Dedifferentiated amniotic fluid mesenchymal stem cell (primary cell): ENCODE measurements around the gene ITPKB.
A peak's percentile ranks its signal among the peaks of the same experiment; 100 is the strongest.
"Not testable (repeated sequence)": the region's sequence is repeated elsewhere in the genome, so short reads cannot be mapped to it uniquely, and the experiment has no call there.

ENCODE experiments used
- DNase-seq: peaks from one replicate; pipeline ENCODE4 v3.0.0-alpha.2; 2016; ENCODE audit errors: extremely low spot score

The ITPKB gene

GRCh38 chr1:226624526-226624925 lies 114.6 kb downstream of the ITPKB start:
- DNase-seq, result peak; percentile 47

GRCh38 chr1:226622012-226622411 lies 117.1 kb downstream of the ITPKB start:
- no peak for DNase-seq

- no peak for DNase-seq
Measured at GRCh38 chr1:226619031-226619430, 120.1 kb downstream of the ITPKB start.

GRCh38 chr1:226618380-226618779 lies 120.7 kb downstream of the ITPKB start:
- DNase-seq, result no peak

GRCh38 chr1:226617719-226618118 lies 121.4 kb downstream of the ITPKB start:
- not testable (repeated sequence) for DNase-seq

GRCh38 chr1:226617109-226617508 lies 122.0 kb downstream of the ITPKB start:
- DNase-seq, result no peak

GRCh38 chr1:226616636-226617035 lies 122.4 kb downstream of the ITPKB start:
- no peak for DNase-seq

- no peak for DNase-seq
Measured at GRCh38 chr1:226615876-226616275, 123.2 kb downstream of the ITPKB start.

GRCh38 chr1:226611980-226612379 lies 127.1 kb downstream of the ITPKB start:
- DNase-seq, result not testable (repeated sequence)

GRCh38 chr1:226611301-226611700 lies 127.8 kb downstream of the ITPKB start:
- DNase-seq, result no peak

GRCh38 chr1:226610671-226611070 lies 128.4 kb downstream of the ITPKB start:
- DNase-seq, result no peak

- DNase-seq, result peak; percentile 26
Measured at GRCh38 chr1:226609836-226610455, 129.1 kb downstream of the ITPKB start.

GRCh38 chr1:226608699-226609505 lies 130.2 kb downstream of the ITPKB start:
- DNase-seq, result no peak

- DNase-seq, result no peak
Measured at GRCh38 chr1:226607821-226608220, 131.3 kb downstream of the ITPKB start.

- DNase-seq, result no peak
Measured at GRCh38 chr1:226607268-226607660, 131.8 kb downstream of the ITPKB start.

- DNase-seq, result no peak
Measured at GRCh38 chr1:226606311-226607267, 132.5 kb downstream of the ITPKB start.

- no peak for DNase-seq
Measured at GRCh38 chr1:226605318-226605950, 133.6 kb downstream of the ITPKB start.

GRCh38 chr1:226604560-226605317 lies 134.3 kb downstream of the ITPKB start:
- DNase-seq, result no peak

- DNase-seq, result no peak
Measured at GRCh38 chr1:226603858-226604559, 135.1 kb downstream of the ITPKB start.
